GM08714 (cell line): ENCODE measurements around the gene POLR1E.
A peak's percentile ranks its signal among the peaks of the same experiment; 100 is the strongest.
"Not testable (repeated sequence)": the region's sequence is repeated elsewhere in the genome, so short reads cannot be mapped to it uniquely, and the experiment has no call there.

Source experiments
- H3K4me3 ChIP-seq: fragments of 200-500 bp; sonication (Bioruptor generic); 2 replicates; pipeline ENCODE4 v1.5.1; 2014; ENCODE audit warnings: mild to moderate bottlenecking, low read length, inconsistent platforms
- ZNF274 ChIP-seq: IDR thresholded peaks from 2 replicates; pipeline ENCODE4 v1.6.1; 2012; ENCODE audit warnings: mild to moderate bottlenecking, low read depth, low read length

Gene POLR1E

GRCh38 chr9:37452611-37453010 lies 33.1 kb upstream of the POLR1E start:
- H3K4me3 ChIP-seq: no peak overlapping the region
- no peak for TF ChIP-seq ZNF274

- TF ChIP-seq ZNF274: no peak
- no peak overlapping the region for H3K4me3 ChIP-seq
Observed at GRCh38 chr9:37453827-37454226, 31.9 kb upstream of the POLR1E start.

GRCh38 chr9:37454238-37454637 lies 31.5 kb upstream of the POLR1E start:
- no peak overlapping the region for H3K4me3 ChIP-seq
- TF ChIP-seq ZNF274: no peak

DNA sequence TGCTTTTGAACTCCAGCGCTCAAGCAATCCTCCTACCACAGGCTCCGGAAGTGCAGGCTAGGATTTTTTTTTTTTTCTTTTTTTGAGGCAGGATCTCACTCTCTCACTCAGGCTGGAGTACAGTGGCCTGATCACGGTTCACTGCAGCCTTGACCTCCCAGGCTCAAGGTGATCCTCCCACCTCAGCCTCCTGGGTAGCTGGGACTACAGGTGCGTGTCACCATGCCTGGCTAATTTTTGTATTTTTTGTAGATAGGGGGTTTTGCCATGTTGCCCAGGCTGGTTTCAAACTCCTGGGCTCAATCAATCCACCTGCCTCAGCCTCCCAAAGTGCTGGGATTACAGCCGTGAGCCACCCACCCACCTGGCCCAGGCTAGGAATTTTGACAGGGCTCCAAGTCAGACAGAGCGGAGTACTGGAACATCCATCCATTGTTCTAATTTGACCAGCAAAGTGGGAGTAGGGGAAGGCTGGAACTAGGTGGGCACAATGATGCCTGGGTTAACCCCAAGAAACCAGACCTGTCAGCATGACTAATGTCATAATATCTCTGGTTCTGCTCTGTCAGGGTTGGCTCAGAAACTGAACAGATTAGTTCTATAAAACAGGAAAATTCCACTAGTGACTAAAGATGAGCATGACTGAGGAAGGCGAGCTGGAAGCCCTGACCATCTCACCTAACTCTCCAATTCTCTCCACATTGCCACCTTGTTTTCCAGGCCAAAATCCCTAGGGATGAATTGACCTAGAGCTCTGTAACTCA lies 29.7 kb upstream of the POLR1E start:
- H3K4me3 ChIP-seq: no peak overlapping the region
- no peak for TF ChIP-seq ZNF274

- no peak overlapping the region for H3K4me3 ChIP-seq
- TF ChIP-seq ZNF274: no peak
Observed at GRCh38 chr9:37456817-37457216, 28.9 kb upstream of the POLR1E start.

DNA sequence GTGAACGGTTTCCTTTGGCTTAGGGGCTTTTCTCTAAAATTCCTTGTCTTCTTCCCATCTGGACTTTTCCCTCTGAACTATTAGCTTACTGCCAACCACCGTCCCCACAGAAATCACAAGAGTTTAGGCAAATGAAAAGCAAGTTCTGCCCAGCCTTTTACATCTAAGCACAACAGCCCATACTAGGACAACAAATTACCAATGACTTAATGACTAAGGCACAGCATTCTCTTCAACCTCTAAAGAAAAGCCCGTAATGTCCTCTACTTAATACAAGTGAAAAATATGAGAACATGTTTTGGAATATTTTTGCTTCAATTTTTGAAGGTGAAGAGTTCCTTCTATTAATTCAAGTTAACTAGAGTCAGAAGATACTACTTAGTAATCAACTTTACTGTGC lies 21.7 kb upstream of the POLR1E start:
- no peak for TF ChIP-seq ZNF274

DNA sequence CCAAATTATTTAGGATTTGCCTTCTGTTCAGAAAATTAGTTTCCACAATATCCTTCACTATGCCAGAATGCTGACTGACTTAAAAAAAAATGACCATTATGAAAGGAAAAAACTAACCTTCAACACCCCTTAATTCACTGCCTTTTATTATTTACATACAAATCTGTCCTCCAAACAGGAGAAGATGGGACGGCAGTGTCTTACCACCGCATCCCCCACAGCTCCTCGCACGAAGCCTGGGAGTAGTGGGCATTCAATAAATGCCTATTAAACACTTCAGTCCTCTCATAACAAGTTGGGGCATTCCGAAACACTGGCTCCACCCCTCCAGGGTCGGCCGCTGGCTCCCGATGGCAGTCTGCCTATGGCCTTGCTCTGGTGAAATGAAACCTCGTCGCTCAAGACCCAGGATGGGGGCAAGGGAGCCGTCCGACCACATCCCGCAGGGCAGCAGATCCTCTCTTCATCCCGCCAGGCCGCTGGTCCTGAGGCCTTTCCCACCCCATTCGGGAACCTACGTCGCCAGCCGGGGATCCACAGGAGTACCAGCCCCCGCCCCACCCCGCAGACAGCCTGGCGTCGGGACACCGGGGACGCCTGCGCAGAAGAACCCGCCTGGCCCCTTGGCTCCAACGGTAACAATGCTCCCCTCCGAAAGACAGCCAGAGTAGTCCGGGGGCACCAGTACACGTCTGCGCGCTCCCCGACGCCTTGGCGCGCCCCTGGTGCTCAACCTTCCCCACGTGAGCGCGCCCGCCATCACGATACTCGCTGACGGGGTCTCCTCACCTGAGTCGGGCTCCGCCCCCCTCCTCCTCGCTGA lies 21.1 kb upstream of the POLR1E start:
- peak overlapping the region; percentile 84 for H3K4me3 ChIP-seq
- no peak for TF ChIP-seq ZNF274

More for the DNA sequence above, 21.7 kb upstream of the POLR1E start:
- H3K4me3 ChIP-seq: peak overlapping the region; percentile 84

- peak within 1 kb of the TSS; percentile 84 for H3K4me3 ChIP-seq
- no peak for TF ChIP-seq ZNF274
Observed at GRCh38 chr9:37465249-37466036, 20.3 kb upstream of the POLR1E start, which contains the start of gene ZBTB5. TSS of gene ZBTB5 (minus strand) at chr9:37465450. CDS start at chr9:37442551, 22,899 bp downstream.

DNA sequence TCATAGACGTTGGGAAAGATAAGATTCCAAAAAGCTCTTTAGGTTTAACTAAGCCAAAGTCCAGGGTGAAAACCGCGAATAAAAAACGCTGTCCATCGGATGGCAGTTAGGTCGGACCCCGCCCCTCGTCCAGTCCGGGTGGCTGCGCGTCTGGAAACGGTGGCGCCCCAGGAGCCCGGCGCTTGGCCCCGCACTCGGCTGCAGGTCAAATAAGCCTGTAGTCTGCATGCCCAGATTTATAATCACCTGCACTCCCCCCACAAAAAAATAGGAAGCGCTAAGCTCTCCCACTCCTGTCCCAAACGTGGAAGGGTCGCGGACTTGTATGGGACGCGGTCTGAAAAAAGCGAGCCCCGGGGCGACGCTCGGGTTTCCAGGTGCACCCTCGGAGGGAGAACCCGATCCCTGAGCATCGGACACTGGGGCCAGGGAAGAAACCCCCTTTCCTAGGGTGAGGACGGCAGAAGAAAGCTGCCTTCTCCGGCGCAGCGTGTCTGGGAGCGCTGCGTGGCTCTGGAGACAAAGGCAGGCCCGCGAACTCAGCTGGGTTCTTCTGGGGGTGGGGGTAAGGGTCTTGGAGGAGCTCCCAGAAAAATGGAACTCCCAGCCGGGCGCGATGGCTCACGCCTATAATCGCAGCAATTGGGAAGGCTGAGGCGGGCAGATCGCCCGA lies 19.6 kb upstream of the POLR1E start:
- H3K4me3 ChIP-seq: peak overlapping the region; percentile 64
- no peak for TF ChIP-seq ZNF274

- H3K4me3 ChIP-seq: not testable (repeated sequence)
Observed at GRCh38 chr9:37467530-37467929, 18.2 kb upstream of the POLR1E start.

GRCh38 chr9:37468620-37469019 lies 17.1 kb upstream of the POLR1E start:
- no peak for TF ChIP-seq ZNF274
- H3K4me3 ChIP-seq: no peak overlapping the region

DNA sequence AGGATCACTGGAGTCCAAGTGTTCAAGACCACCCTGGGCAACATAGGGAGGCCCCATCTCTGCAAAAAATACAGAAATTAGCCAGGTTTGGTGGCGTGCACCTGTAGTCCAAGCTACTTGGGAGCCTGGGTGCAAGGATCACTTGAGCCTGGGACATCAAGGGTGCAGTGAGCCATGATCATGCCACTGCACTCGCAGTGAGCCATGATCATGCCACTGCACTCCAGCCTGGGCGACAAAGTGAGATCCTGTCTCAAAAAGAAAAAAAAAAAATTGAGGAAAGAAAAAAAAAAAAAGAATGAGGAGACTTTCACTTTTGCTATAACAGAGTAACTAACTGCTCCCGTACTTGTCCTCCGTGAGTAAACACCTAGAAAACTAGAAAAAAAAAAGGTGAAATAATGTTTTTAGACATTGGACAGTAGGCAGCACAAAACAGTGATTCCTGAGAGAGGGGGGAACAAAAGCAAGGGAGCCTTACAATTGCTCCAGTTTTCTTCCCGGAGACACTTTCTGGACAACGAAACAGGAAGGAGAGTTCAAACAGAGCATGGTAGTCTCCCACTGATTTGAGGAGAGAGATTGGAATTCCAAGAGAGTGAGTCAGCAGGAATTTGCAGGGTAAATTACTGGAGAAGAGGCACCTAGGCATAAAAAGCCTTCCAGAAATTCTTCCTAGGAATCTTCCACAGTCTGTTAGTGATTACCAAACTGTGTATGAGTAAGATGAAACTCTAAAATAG lies 13.6 kb upstream of the POLR1E start:
- no peak for TF ChIP-seq ZNF274
- peak overlapping the region; percentile 58; the same call in 1 of the 2 replicates for H3K4me3 ChIP-seq

GRCh38 chr9:37473982-37474381 lies 11.8 kb upstream of the POLR1E start:
- H3K4me3 ChIP-seq: not testable (repeated sequence)
